Measurements from ENCODE around the gene FCMR.
"Not testable (repeated sequence)": the region's sequence is repeated elsewhere in the genome, so short reads cannot be mapped to it uniquely, and the experiment has no call there.

FCMR gene

DNA sequence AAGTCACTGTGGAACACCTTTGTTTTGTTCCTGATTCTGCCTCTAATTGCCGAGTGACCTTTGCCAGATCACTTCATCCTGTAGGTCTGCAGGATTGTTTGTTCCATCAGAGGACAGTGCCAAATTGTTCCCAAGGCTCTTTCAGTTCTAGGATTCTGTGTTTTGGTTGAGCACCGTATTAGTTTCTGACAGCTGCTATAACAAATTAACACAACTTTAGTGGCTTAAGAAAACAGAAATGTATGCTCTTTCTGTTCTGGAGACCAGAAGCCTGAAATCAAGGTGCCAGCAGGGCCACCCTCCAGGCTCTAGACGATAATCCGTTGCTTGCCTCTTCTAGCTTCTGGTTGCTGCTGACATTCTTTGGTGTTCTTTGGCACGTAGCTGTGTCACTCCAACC, 27.9 kb upstream of the FCMR start:
- DNase-seq, result no peak

DNA sequence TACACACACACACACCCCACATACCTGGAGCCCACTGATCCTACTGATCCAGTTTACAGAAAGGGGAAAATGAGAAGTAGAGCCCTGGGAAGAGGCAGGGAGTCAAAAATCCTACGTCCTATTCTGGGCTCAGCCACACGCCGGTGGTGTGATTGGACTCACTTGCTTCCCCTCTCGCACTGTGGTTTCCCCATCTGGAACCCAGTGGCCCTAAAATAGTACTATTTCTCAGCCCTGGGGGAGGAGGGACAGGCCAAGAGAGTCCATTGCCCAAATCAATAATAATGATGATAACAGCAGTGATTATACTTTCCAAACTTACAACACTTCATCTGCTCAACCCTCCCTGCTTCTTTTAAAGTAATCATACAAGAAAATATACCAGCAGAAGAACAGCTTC, 27.5 kb upstream of the FCMR start:
- DNase-seq, result no peak

- no peak for DNase-seq
Observed at GRCh38 chr1:206947255-206947654, 25.5 kb upstream of the FCMR start.

GRCh38 chr1:206946261-206946660, 24.5 kb upstream of the FCMR start, which contains the start of gene PIGR:
TSS of gene PIGR (minus strand) at chr1:206946466. CDS start at chr1:206940531, 5,935 bp downstream.
- no peak for DNase-seq

DNA sequence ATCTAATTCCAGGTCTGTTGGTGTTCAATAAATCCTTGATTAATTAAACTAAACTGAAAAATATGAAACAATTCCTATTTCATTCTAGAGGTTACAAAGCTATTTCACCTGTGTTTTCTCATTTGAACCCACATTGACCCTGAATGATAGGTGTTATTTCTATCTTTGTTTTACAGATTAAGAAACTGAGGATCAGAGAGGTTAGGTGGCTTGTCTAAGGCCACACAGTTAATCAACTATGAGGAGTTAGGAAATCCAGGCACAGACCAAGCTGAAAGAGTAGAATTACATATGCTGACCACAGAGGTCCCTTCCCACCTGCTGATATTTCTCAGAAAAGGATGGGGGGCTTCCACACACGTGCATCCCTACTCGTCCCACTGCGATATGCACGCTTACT, 24.0 kb upstream of the FCMR start:
- no peak for DNase-seq

GRCh38 chr1:206944703-206945102, 23.0 kb upstream of the FCMR start:
- no peak for DNase-seq

GRCh38 chr1:206941766-206942418, 20.2 kb upstream of the FCMR start:
- no peak for DNase-seq

DNA sequence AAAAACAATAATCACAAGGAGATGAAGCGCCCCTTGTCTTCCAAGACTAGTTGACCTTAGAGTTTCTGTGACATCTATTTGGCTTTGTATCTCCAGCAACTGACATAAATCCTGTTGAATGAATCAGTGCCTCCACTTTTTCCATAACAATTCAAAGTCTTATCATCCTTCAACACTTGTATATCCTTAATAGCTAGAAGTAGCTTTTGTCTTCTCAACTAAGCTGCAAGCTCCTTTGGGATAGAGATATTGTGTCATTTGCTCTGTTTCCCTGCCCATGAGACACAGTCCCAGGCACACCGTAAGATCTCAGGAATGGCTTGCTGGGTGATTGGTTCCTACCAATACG, 18.8 kb upstream of the FCMR start:
- DNase-seq, result no peak

DNA sequence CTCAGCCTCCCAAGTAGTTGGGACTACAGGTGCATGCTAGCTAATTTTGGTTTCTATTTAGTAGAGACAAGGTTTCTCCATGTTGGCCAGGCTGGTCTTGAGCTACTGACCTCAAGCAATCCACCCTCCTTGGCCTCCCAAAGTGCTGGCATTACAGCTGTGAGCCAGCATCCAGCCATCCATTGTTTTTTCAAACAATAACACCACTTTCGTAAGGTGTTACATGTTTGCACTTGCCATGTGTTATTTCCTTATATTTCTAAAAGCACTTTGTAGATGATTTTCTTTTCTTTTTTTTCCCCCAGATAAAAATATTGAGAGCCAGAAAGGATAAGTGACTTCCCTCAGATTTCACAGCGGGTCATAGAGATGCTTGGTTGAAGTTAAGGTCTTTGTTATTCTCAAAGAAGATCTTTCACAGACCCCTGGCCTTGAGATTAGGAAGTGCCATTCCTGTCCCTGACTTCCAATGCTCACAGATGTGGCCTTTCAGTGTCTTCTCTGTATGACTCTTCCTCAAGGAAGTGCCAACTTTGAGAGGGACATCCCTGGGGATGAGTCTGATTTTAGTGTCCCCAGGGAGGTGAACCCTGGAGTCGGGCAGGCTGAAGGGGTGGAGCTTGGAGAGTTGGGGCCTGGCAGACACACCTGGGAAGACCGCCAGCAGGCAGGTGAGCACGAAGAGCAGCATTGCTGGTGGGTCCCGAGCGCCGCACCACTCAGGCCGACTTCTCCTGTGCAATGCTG, 18.3 kb upstream of the FCMR start:
- DNase-seq, result no peak

GRCh38 chr1:206939131-206939530, 17.4 kb upstream of the FCMR start:
- DNase-seq, result no peak

DNA sequence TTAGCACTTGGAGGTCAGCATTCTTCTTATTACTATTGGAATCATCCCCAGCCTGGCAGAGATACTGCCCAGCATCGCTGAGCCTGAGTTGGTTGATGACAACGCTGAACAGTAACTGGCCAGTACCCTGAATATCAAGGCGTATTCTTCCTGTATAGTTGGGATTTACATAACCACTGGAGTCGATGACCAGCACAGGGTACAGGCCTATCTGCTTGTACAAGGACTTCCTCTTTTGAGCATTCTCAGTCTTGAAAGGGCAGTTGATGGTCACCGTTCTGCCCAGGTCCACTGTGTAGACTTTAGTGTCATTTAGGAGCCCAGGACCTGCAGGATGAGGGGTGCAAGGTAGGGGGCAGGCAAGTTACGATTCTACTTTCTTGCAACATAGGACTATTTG, 15.7 kb upstream of the FCMR start:
- DNase-seq, result no peak

GRCh38 chr1:206935491-206936067, 13.8 kb upstream of the FCMR start:
- DNase-seq, result peak; percentile 24

DNA sequence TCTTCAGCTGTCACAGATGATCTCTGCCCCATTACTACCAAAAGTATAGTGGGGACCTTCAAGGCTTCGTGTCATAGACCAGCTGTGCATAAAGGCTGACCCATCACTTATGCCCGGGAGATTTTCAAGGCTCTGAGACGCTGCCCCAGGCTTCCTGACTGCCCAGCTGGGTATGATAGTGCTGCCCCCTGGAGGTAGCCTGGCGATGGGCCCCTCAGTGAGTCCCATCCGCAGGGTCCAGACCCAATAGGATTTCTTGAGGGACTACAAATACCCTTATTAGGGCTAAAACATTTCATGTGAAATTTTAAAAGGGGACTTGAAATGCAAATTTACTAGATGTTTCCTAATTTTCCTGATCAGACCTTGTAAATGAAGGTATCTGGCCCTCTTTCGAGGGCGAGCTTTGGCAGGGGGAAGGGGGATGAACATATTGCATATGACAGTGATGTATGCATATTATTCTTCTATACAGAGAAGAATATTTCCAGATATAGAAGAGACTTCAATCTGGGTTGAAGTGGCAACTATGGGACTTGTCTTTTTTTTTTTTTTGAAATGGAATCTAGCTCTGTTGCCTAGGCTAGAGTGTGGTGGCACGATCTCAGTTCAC, 11.7 kb upstream of the FCMR start:
- peak; percentile 73 for DNase-seq

DNA sequence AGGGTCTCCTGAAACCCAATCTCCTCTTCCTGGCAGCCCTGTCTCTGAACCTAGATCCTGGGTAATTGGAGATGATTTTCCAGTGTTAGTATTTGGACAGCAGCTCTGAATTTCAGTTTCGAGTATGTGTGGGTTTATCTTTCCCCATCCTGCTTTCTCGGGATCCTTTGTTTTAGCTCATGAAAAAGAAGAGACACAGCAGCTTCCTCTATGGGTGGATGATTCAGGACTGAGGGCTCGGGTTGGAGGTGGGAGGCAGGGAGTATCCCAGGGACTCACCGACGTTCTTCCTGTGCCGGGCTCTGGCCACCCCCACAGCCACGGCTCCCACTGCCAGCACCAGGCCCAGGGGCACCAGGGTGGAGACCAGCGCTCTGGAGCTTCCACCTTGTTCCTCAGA, 10.4 kb upstream of the FCMR start:
- DNase-seq, result no peak

DNA sequence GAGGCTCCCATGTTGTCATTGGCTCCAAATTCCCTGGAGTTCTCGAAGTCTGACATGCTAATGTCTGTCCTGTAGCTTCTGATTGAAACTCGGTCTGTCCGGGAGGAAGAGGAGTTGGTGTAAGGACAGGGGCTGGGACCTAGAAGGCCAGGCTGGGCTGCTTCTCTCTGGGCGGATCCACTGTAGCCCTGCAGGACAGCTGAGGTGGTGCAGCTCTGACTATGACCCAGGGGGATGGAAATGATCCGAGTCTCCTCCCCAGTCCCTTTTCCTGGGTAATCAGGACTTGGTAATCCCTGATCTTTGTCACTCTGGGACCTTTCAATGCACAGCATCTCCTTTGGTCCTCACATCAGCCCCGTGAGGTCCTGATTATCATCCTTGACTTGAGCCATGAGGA, 10.0 kb upstream of the FCMR start:
- no peak for DNase-seq

GRCh38 chr1:206930210-206930798, 8.6 kb upstream of the FCMR start:
- no peak for DNase-seq

GRCh38 chr1:206929524-206929923, 7.8 kb upstream of the FCMR start:
- no peak for DNase-seq

DNA sequence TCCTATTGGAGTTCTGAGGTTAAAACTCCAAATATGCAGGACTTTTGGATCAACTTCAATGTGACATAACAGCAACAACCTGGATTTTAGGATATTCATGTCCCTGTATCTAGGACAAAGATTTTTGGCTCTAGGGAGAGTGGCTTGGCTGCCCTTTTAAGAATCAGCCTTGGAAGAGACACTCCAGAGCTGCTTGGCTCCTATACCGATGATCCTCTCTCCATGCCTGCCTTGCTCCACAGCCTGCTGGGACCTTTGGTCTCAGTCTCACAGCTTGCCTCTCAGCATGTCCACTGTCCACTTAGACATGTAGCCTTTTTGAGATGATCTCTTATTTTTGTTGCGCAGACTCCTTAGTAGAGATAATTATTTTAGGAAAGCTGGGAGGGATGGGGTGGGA, 4.5 kb upstream of the FCMR start:
- DNase-seq, result no peak

- DNase-seq, result peak; percentile 43
Observed at GRCh38 chr1:206925106-206925736, 3.5 kb upstream of the FCMR start.

DNA sequence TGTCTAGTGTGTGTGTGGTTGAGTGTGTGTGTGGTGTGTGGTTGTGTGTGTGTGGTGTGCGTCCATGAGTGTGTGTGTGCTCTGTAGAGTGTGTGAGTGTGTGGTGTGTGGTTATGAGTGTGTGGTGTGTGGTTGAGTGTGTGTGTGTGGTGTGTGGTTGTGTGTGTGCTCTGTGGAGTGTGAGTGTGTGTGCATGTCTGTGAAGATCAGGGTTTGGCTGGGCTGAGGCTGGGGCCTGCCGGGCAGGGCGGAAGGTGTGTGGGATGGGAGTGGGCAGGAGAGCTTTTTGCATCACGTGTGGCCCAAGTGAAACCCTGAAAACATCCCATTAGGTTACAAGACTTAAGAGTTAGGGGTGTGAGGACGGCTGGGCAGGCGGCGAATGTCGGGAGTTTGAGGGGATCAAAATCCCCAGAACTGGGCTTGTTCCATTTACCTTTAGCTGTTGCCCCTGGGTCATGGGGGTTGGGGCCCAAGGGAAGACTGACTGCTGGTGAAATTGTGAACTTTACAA, 2.9 kb upstream of the FCMR start:
- no peak for DNase-seq

DNA sequence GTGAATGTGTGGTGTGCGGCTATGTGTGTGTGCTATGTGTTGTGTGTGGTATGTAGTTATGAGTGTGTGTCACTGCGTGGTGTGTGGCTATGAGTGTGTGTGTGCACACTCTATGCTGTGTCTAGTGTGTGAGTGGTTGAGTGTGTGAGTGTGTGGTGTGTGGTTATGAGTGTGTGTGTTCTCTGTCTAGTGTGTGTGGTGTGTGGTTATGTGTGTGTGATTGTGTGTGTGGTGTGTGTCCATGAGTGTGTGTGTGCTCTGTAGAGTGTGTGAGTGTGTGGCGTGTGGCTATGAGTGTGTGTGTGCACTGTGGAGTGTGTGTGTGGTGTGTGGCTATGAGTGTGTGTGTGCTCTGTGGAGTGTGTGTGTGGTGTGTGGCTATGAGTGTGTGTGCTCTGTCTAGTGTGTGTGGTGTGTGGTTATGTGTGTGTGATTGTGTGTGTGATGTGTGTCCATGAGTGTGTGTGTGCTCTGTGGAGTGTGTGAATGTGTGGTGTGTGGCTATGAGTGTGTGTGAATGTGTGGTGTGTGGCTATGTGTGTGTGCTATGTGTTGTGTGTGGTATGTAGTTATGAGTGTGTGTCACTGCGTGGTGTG, 2.3 kb upstream of the FCMR start:
- DNase-seq, result not testable (repeated sequence)

Measured in effector CD4-positive, alpha-beta T cell (primary cell).